Dermis blood vessel endothelial cell (primary cell): ENCODE results near the gene GDPD5. TPM values are rescaled to one million over a fixed set of nuclear protein-coding genes. Genes with fewer than 3 reads are reported as not detected.
A peak's percentile ranks its signal among the peaks of the same experiment; 100 is the strongest.

Source experiments
- DNase-seq: peaks from one replicate; pipeline ENCODE4 v3.0.0; 2010
- total RNA-seq: library from RNA; depleted of rRNA; stranded (reverse); fragments of >200 nt; gene quantifications from 2 replicates; pipeline ENCODE4 v1.2.3, GENCODE V29; 2014

The GDPD5 gene
- total RNA-seq = 37.4 and 40.7 TPM in 2 replicates

- peak; percentile 85 for DNase-seq
These were observed at the start of gene GDPD5 for GRCh38 chr11:75525433-75526191. TSS of gene GDPD5 (minus strand) at chr11:75525941. CDS start at chr11:75477735, 48,206 bp downstream.

GRCh38 chr11:75574698-75575602, 49.2 kb upstream of the GDPD5 start:
- DNase-seq = peak; percentile 21

GRCh38 chr11:75572744-75573143, 47.0 kb upstream of the GDPD5 start:
- no peak for DNase-seq

GRCh38 chr11:75571625-75572024, 45.9 kb upstream of the GDPD5 start:
- no peak for DNase-seq

GRCh38 chr11:75570559-75571139, 44.9 kb upstream of the GDPD5 start:
- peak; percentile 33 for DNase-seq

- DNase-seq = no peak
These were observed 43.0 kb upstream of the GDPD5 start for GRCh38 chr11:75568616-75569219.

GRCh38 chr11:75567971-75568370, 42.2 kb upstream of the GDPD5 start:
- DNase-seq = no peak

- no peak for DNase-seq
These were observed 41.1 kb upstream of the GDPD5 start for GRCh38 chr11:75566763-75567279.

GRCh38 chr11:75565916-75566762, 40.4 kb upstream of the GDPD5 start:
- DNase-seq = peak; percentile 30

GRCh38 chr11:75565221-75565814, 39.6 kb upstream of the GDPD5 start:
- DNase-seq = peak; percentile 81

- DNase-seq = peak; percentile 92
These were observed 38.3 kb upstream of the GDPD5 start for GRCh38 chr11:75563978-75564552.

- DNase-seq = no peak
These were observed 37.8 kb upstream of the GDPD5 start for GRCh38 chr11:75563501-75563977.

GRCh38 chr11:75562836-75563484, 37.2 kb upstream of the GDPD5 start:
- DNase-seq = peak; percentile 80

- peak; percentile 87 for DNase-seq
These were observed 36.5 kb upstream of the GDPD5 start, which contains the start of gene SERPINH1 for GRCh38 chr11:75562048-75562835. TSS of gene SERPINH1 (plus strand) at chr11:75562253. CDS start at chr11:75566350, 4,097 bp downstream.

GRCh38 chr11:75561426-75562047, 35.8 kb upstream of the GDPD5 start:
- DNase-seq = no peak

GRCh38 chr11:75560644-75561043, 34.9 kb upstream of the GDPD5 start:
- no peak for DNase-seq

GRCh38 chr11:75558939-75559843, 33.5 kb upstream of the GDPD5 start:
- DNase-seq = peak; percentile 55
